ENCODE measurements around the gene KRTAP5-10.

GRCh38 chr11:71572811-71573210, 7.4 kb downstream of the KRTAP5-10 start:
- TF ChIP-seq, protein P1, sequence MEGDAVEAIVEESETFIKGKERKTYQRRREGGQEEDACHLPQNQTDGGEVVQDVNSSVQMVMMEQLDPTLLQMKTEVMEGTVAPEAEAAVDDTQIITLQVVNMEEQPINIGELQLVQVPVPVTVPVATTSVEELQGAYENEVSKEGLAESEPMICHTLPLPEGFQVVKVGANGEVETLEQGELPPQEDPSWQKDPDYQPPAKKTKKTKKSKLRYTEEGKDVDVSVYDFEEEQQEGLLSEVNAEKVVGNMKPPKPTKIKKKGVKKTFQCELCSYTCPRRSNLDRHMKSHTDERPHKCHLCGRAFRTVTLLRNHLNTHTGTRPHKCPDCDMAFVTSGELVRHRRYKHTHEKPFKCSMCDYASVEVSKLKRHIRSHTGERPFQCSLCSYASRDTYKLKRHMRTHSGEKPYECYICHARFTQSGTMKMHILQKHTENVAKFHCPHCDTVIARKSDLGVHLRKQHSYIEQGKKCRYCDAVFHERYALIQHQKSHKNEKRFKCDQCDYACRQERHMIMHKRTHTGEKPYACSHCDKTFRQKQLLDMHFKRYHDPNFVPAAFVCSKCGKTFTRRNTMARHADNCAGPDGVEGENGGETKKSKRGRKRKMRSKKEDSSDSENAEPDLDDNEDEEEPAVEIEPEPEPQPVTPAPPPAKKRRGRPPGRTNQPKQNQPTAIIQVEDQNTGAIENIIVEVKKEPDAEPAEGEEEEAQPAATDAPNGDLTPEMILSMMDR (conservative IDR thresholded peaks at IDR 0.05; ENCODE audit: low read length) = no peak
- TF ChIP-seq EZH2phosphoT487 (IDR thresholded peaks at IDR 0.05; ENCODE audit: borderline replicate concordance) = no peak

Data from Loucy (cell line).